Naive B cell (primary cell): ENCODE results near the gene SOST. TPM values are rescaled to one million over a fixed set of nuclear protein-coding genes. Genes with fewer than 3 reads are reported as not detected.

Experiments
- ATAC-seq, 2 donors: fragments of 150-1000 bp; cut with Tn5 transposase; 2 replicates each; pipeline ENCODE4 v1.10.0; 2021; ENCODE audit warnings: low read depth in 2 of 2, mild to moderate bottlenecking in 2 of 2, moderate library complexity in 2 of 2
- DNase-seq: peaks from one replicate; pipeline ENCODE4 v3.0.0; 2022
- H3K27ac Mint-ChIP-seq, 6 donors: one replicate each; pipeline ENCODE4 v1.8.0; 2020 to 2022; ENCODE audit warnings: mild to moderate bottlenecking in 6 of 6, mixed read lengths in 6 of 6, moderate library complexity in 5 of 6, inconsistent platforms in 2 of 6
- H3K27me3 Mint-ChIP-seq, 3 donors: one replicate each; pipeline ENCODE4 v1.8.0; 2021 to 2022; ENCODE audit warnings: mixed read lengths in 3 of 3, mild to moderate bottlenecking in 1 of 3
- H3K36me3 Mint-ChIP-seq, 2 donors: one replicate each; pipeline ENCODE4 v1.8.0; 2020 to 2022; ENCODE audit warnings: mixed read lengths in 2 of 2, inconsistent platforms in 1 of 2, mild to moderate bottlenecking in 1 of 2
- H3K4me1 Mint-ChIP-seq, 3 donors: one replicate each; pipeline ENCODE4 v1.8.0; 2020 to 2022; ENCODE audit warnings: mixed read lengths in 3 of 3, inconsistent platforms in 1 of 3, mild to moderate bottlenecking in 1 of 3, moderate library complexity in 1 of 3
- H3K4me3 Mint-ChIP-seq, 8 donors: one replicate each; pipeline ENCODE4 v1.8.0; 2020 to 2022; ENCODE audit warnings: mild to moderate bottlenecking in 8 of 8, mixed read lengths in 8 of 8, moderate library complexity in 8 of 8, inconsistent platforms in 2 of 8
- H3K9me3 Mint-ChIP-seq, 7 donors: one replicate each; pipeline ENCODE4 v1.8.0; 2020 to 2022; ENCODE audit warnings: mixed read lengths in 7 of 7, mild to moderate bottlenecking in 5 of 7, inconsistent platforms in 2 of 7, moderate library complexity in 1 of 7
- polyA plus RNA-seq, 6 donors: library from polyadenylated mRNA; unstranded; fragments of 300-500 nt; fragmentation: Illumina TruSeq; gene quantifications; one replicate each; pipeline ENCODE4 v1.2.3, GENCODE V29; 2021; ENCODE audit warnings: low read depth in 6 of 6

The SOST gene
- polyA plus RNA-seq, 6 donors from 2014 or later: not detected

DNA sequence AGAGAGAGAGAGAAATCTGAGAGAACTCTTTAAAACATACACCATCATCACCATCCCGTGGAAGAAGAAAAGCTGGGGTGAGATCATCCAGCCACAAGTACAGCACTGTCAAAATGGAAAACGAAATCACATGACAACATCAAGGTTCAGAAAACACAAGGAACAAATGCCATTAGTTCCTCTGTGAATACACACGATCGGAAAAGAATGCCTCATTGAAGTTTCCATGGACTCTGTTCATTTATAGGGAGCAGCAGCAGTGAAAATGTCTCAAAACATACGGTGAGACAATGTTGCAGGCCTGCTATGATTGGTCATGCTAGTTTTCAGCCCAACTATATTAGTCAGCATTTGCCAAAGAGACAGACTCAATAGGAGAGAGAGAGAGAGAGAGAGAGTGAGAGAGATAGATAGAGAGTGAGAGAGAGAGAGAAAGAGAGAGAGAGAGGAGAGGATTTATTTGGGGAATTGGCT lies 26.1 kb upstream of the SOST start:
- no peaks in the 10 kb centered on the region for H3K36me3 Mint-ChIP-seq
- ATAC-seq: no peak
- no peak overlapping the region for H3K4me3 Mint-ChIP-seq
- peaks cover 40 to 58% (median 48%) of the 10 kb centered on the region in 3 donors for H3K27me3 Mint-ChIP-seq
- peaks cover 0 to 4% (median 0%) of the 10 kb centered on the region in 3 donors for H3K4me1 Mint-ChIP-seq
- H3K9me3 Mint-ChIP-seq: no peaks in the 10 kb centered on the region
- no peak overlapping the region for H3K27ac Mint-ChIP-seq
- no peak for DNase-seq

DNA sequence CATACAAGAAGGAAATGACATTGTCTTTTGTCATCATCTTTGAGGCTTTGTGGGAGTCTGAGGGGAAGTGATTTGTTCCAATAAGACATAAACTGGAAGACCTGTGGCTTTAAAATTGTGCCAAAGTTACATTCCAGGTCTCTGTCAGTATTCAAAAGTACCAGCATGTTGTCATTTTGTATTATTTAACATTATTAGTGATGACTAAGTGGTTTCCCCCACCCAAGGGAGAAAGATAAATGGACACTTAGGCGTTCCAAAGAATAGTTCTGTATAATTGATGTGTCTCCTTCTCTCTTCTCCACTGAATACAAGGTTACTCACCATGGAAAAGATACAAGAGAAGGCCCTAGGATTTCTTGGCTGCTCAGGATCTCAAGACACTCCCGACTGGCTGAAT lies 25.5 kb upstream of the SOST start:
- Mint-ChIP-seq H3K27ac (no peak overlapping the region), H3K4me1 (peaks cover 4 to 10% (median 6%) of the 10 kb centered on the region in 3 donors), H3K4me3 (no peak overlapping the region), H3K27me3 (peaks cover 40 to 55% (median 47%) of the 10 kb centered on the region in 3 donors), H3K36me3 (no peaks in the 10 kb centered on the region), H3K9me3 (no peaks in the 10 kb centered on the region)
- DNase-seq: no peak
- no peak for ATAC-seq

DNA sequence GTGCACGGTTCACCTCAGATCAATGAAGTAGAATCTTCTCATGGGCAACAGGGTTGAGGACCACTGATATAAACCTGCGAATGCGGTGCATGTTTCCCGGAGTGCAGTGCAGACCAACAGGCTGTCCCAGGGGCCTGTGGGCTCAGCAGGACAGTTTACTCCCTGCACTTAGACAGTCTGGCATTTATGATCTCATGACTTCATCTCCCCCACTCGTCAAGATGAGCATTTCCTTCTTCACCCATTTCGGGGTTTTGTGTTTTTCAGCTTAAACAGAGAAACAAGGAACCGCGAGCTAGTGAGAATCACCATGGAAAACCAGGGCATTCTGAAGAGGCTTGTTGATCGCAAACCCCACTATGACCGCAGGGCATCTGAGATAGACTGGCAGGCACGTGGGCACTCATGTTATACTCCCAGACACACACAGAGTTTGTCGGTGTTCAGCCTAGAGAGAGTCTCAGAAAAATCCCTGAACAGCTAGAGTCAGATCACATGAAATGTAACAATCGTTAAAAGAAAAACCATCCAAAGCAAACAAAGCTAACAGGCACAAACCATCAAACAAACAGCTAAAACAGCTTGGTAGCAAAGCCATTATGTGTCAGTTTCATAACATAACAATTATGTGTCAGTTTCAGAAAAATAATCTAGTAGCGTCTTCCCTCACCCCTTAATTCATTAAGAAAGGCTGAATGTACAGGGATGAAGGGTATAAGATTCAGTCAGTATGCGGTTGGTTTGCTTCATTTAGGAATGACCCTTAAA lies 24.5 kb upstream of the SOST start:
- Mint-ChIP-seq H3K36me3 (no peaks in the 10 kb centered on the region), H3K9me3 (no peaks in the 10 kb centered on the region), H3K27ac (no peak overlapping the region), H3K27me3 (peaks cover 32 to 55% (median 47%) of the 10 kb centered on the region in 3 donors), H3K4me3 (no peak overlapping the region), H3K4me1 (peaks cover 4 to 12% (median 6%) of the 10 kb centered on the region in 3 donors)
- DNase-seq: no peak
- no peak for ATAC-seq

DNA sequence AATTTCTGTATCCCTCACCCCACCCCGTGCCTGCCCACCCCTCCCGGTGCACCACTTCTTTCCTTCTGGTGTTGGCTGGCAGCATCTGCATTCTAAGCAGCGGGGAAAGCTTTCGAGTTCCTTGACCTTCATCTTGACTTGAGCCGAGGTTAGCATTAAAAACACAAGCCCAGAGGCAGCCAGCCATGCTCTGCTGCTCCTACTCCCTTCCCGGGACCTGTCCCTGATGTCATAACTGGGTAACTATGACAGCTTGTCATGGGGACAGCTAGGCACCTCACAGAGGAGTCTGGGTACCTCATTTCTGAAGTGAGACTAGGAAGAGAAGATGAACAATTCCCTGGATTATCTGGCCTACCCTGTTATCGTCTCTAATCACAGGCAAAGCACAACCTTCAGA lies 21.5 kb upstream of the SOST start, which contains the start of gene CFAP97D1:
CFAP97D1 (plus strand) TSS at position 301 of the 400 bp plus-strand sequence; CDS start at position 329, 28 bp downstream.
- Mint-ChIP-seq H3K27me3 (peaks cover 31 to 55% (median 46%) of the 10 kb centered on the region in 3 donors), H3K27ac (peak within 1 kb of the TSS in 3 of 6 donors; percentile 24 to 92 (median 84)), H3K36me3 (no peaks in the 10 kb centered on the region), H3K4me3 (peak within 1 kb of the TSS; percentile 70 to 92 (median 87)), H3K4me1 (peaks cover 4 to 18% (median 6%) of the 10 kb centered on the region in 3 donors), H3K9me3 (no peaks in the 10 kb centered on the region)
- ATAC-seq: no peak
- DNase-seq: no peak

DNA sequence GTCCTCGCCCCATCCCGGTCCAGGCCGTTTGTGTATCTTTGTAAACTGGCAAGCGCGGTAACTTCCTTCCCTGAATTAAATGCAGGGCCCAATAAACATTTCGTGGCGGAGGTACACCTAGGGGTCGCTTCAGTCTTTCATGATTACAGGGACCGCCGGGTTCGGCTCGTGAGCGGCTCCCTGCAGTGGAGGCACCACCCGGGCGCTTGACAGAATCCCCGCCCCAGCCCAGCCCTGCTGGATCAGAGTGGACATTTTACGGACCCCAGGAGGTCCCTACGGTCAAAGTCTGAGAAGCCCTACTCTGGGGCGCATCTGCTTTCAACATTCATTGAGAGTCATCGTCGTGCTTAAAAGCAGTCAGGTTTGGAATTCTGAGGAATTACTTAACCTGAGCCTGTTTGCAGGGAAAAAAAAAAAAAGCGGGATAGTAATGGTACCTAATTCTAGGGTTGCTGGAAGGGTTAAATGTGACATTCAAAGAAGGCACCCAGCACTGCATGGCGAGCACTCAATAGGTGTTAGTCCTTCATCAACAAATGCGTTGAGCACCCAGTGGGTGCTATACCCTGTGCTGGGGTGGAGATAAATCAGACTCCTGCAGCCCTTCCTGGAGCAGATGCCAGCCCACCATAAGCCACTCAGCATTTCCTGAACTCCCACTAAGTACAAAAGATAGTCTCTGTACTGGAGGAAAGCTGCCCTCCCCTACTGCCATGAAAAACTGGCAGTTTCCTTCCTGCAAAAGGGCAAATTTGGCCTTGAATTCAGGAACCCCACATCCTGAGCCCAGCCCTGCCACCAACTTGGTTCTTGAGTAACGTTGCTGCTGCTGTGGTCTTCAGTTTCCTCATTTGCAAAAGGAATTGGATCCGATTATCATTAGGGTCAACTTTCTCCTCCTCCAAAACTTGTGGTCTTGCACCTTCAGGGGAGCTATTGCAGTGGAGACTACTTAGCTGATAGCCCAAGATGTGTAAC lies 20.8 kb upstream of the SOST start:
- H3K4me1 Mint-ChIP-seq: peaks cover 6 to 21% (median 7%) of the 10 kb centered on the region in 3 donors
- DNase-seq (no peak), ATAC-seq (peak; percentile 38 to 52)
- no peaks in the 10 kb centered on the region for H3K9me3 Mint-ChIP-seq
- peak overlapping the region in 5 of 6 donors; percentile 24 to 92 (median 84) for H3K27ac Mint-ChIP-seq
- peaks cover 24 to 48% (median 39%) of the 10 kb centered on the region in 3 donors for H3K27me3 Mint-ChIP-seq
- peak overlapping the region; percentile 70 to 92 (median 87) for H3K4me3 Mint-ChIP-seq
- no peaks in the 10 kb centered on the region for H3K36me3 Mint-ChIP-seq

DNA sequence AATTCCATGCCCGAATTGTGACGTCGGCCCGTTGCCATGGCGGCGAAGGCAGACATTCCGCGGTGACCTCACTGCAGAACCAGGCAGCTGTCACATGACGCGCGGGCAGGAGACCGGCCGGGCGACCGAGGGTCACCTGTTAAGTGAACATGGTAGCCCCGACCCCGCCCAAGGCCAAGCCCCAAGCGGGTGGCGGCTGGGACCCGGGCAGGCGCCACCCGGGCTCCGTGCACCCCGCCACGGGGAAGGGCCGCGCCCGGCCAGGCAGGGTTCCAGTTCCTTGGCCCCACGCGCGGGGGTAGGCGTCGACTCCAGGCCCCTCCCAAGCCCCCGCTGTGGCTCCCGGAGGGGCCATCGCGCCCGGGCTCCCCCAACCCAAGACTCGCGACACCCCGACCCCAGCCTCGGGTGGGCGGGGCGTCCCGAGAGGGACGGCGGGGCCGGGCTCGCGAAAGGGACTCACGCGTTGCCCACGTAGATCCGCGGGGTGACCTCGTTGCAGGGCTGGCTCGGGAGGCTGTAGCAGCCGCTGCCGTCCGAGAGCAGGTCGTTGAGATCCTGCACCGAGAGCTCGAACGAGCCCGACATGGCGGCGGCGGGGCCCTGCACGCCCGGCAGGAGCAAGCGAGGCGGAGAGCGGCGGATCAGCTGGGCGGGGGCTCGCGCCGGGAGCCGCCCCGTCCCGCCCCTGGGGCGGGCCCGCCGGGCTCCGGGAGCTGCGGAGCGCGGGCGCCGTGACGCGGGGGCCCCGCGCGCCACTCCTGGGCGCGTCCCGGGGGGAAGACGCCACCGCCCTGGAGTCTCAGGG lies 19.9 kb upstream of the SOST start, which contains the start of gene DUSP3:
DUSP3 (minus strand) TSS at position 641 of the 808 bp plus-strand sequence; CDS start at position 588, 53 bp downstream.
- peak; percentile 93 to 94 for ATAC-seq

DNA sequence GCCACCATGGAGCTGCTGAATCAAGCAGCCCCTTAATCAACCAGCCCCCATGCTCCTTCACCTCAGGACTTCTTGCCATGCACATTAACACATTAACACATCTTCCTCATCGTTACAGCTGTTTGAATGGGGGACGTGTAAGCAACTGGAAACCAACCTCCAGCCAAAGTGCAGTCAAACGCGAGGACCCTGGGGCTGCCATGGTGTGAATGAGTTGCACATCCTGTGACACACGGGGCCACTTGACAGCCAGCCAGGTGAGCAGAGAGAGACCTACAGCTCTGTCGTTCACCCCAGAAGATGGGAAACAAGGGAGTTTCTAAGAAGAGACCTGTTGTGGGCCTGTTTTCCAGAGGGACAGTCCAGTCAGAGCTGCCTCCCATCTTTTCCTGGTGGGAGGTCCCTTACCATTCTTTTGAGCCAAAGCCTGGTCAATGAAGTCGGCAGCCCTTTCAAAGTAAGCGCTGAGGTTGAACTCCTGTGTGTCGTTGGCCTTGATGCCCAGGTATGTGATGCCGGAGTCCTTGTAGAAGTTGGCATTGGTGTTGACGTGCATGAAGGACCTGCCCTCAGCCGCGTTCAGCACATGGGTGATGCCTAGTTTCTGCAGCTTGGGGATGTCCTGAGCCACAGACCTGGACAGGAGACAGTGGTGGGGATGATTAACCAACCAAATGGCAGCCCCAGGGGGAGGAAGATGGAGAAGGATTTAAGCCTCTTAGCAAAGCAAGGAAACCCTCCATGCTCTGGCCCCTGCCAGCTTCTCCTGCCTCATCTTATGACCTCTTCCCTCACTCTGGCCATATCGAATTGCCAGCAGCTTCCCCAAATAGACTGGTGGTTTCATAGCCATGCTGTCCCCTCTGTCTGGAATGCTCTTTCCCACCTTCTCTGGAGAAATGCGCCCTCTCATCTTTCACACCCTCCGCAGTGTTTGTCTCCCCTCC lies 16.0 kb upstream of the SOST start:
- no peaks in the 10 kb centered on the region for H3K9me3 Mint-ChIP-seq
- no peak for DNase-seq
- peak overlapping the region in 3 of 6 donors; percentile 15 to 89 (median 88) for H3K27ac Mint-ChIP-seq
- H3K36me3 Mint-ChIP-seq: no peaks in the 10 kb centered on the region
- peaks cover 0 to under 1% (median 0%) of the 10 kb centered on the region in 3 donors for H3K27me3 Mint-ChIP-seq
- H3K4me3 Mint-ChIP-seq: peak overlapping the region in 3 of 8 donors; percentile 44 to 75 (median 57)
- H3K4me1 Mint-ChIP-seq: peaks cover 25 to 42% (median 25%) of the 10 kb centered on the region in 3 donors
- ATAC-seq: no peak

More for the DNA sequence above, 19.9 kb upstream of the SOST start, which contains the start of gene DUSP3:
- Mint-ChIP-seq H3K27ac (peak within 1 kb of the TSS; percentile 57 to 93 (median 88)), H3K4me3 (peak within 1 kb of the TSS; percentile 82 to 92 (median 88)), H3K9me3 (no peaks in the 10 kb centered on the region), H3K4me1 (peaks cover 9 to 30% (median 9%) of the 10 kb centered on the region in 3 donors), H3K36me3 (no peaks in the 10 kb centered on the region), H3K27me3 (peaks cover 21 to 39% (median 31%) of the 10 kb centered on the region in 3 donors)
- DNase-seq: peak; percentile 74

DNA sequence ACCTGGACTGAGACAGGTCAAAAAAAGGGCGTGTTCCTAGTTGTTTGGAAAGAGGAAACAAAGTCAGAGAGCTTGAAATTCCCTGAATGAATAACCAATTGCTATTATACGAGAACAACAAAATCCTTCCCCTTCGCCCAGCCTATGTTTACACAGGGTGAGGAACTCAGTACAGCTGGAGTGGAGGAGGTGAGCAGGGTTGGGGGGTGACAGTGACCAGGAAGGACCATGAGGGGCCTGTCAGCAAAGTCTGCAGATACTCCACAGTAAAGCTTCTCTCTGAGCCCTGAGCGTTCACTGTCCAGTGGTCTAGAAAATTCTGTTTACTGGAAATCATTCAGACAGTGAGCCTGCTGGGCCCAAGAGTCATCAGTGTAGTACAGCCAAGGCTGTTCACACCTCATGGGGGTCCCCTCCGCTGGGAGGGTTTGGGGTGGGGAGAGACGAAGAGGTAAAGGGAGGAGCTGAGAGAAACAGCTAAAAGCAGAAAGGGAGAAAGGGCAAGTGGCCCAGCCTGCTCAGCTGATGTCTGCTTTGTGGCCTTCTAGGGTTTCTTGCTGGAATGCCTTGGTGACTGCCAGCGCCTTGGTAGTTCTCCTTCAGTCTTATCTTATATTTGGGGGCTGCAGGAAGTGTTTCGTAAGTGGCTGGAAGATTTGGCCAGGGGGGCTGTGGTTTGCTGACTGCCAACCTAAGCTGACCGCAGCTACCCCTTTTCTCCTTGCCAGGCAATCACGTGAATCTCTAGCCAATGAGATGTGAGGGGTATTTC lies 14.5 kb upstream of the SOST start:
- Mint-ChIP-seq H3K27me3 (no peaks in the 10 kb centered on the region), H3K27ac (peak overlapping the region; percentile 74 to 96 (median 88)), H3K36me3 (no peaks in the 10 kb centered on the region), H3K9me3 (no peaks in the 10 kb centered on the region), H3K4me1 (peaks cover 28 to 47% (median 30%) of the 10 kb centered on the region in 3 donors), H3K4me3 (peak overlapping the region in 7 of 8 donors; percentile 50 to 76 (median 64))
- ATAC-seq (peak; percentile 16 to 37), DNase-seq (peak; percentile 21)

DNA sequence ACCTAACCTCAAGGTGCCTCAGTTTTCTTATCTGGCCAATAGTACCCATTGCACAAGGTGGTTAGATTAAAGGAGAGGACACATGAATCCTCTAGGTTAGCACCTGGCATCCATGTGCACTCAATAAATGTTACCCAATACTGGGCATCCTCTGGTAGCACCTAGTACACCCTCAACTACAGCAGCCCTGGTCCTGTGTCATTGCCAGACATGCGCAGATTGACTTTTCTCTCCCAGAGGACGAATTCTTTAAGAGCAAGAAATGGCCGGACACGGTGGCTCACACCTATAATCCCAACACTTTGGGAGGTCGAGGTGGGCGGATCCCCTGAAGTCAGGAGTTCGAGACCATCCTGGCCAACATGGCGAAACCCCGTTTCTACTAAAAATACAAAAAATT lies 12.9 kb upstream of the SOST start:
- Mint-ChIP-seq H3K27ac (no peak overlapping the region), H3K36me3 (no peaks in the 10 kb centered on the region), H3K4me3 (no peak overlapping the region), H3K27me3 (no peaks in the 10 kb centered on the region), H3K4me1 (peaks cover 29 to 44% (median 30%) of the 10 kb centered on the region in 3 donors), H3K9me3 (no peaks in the 10 kb centered on the region)
- ATAC-seq: no peak
- DNase-seq: no peak

DNA sequence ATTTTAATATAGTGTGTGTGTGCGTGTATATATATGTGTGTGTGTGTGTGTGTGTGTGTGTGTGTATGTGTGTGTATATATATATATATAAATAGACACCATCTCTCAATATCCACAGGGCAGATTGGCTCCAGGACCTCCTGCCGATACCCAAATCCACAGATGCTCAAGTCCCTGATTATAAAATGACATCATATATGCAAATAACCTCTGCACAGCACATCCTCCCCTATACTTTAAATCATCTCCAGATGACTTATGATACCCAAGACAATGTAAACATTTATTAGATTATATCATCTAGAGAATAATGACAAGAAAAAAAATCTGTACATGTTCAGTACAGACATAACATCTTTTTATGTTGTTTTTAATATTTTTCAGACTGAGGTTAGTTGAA lies 12.4 kb upstream of the SOST start:
- H3K4me1 Mint-ChIP-seq: peaks cover 29 to 44% (median 30%) of the 10 kb centered on the region in 3 donors
- DNase-seq (no peak), ATAC-seq (no peak)
- no peaks in the 10 kb centered on the region for H3K9me3 Mint-ChIP-seq
- peak overlapping the region in 2 of 6 donors; percentile 29 to 75 for H3K27ac Mint-ChIP-seq
- no peak overlapping the region for H3K4me3 Mint-ChIP-seq
- no peaks in the 10 kb centered on the region for H3K27me3 Mint-ChIP-seq
- H3K36me3 Mint-ChIP-seq: no peaks in the 10 kb centered on the region

DNA sequence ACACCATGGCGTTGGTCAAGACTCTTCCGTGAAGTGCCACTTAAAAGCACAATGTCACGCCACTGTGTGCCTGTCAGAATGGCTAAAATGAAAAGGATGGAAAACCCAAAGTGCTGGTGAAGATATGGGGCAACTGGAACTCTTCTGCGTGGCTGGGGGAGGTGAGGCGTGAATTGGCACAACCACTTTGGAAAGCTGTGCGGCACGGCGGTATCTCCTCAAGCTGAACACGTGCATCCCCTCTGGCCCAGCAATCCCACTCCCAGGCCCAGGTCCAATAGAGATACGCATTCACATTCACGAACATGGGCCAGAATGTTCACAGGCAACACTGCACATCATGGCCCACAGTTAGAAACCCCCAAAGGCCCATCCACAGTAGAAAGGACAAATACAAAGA lies 11.3 kb upstream of the SOST start:
- no peaks in the 10 kb centered on the region for H3K9me3 Mint-ChIP-seq
- no peaks in the 10 kb centered on the region for H3K27me3 Mint-ChIP-seq
- H3K4me1 Mint-ChIP-seq: peaks cover 27 to 42% (median 29%) of the 10 kb centered on the region in 3 donors
- no peak overlapping the region for H3K27ac Mint-ChIP-seq
- no peaks in the 10 kb centered on the region for H3K36me3 Mint-ChIP-seq
- no peak overlapping the region for H3K4me3 Mint-ChIP-seq
- ATAC-seq (no peak), DNase-seq (no peak)
